OCI-LY1 (cell line): Measurements from ENCODE around the gene GAPDH.

Experiments
- CTCF ChIP-seq: fragments of 200-600 bp; sonication (generic), shearing (Covaris generic); IDR thresholded peaks from 2 replicates; pipeline ENCODE4 v1.5.1; 2017; ENCODE audit warnings: mild to moderate bottlenecking, antibody characterized with exemption, low read length, moderate library complexity, mixed read lengths
- EZH2 ChIP-seq: fragments of 200-600 bp; sonication (generic), shearing (Covaris generic); IDR thresholded peaks from 2 replicates; pipeline ENCODE4 v1.8.0; 2017; ENCODE audit warnings: borderline replicate concordance, mixed run types, mild to moderate bottlenecking, antibody characterized with exemption, low read length, moderate library complexity, mixed read lengths

DNA sequence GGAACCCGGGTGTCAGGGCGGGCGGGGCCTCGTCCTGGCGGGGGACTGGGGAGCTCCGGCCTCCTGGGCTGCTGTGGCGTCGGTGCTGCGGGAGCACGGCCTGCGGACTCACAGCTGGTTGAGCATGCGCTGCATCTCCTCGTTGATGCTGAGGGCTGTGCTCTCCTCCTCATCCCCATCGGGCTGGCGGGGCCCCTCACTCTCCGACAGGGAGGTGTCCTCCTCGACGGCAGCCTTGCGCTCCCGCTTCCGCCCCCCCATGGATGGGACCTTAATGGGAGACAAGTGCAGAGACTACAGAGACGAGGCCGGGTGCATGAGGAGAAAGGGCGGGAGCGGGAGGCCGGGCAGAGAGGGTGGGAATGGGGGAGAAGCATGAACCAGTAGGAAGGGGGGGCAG, 14.2 kb downstream of the GAPDH start:
- no peak for TF ChIP-seq CTCF
- TF ChIP-seq EZH2 = no peak
